Endothelial cell of umbilical vein (primary cell): ENCODE data around the gene ESRRA. TPM values are rescaled to one million over a fixed set of nuclear protein-coding genes. Genes with fewer than 3 reads are reported as not detected.

Source experiments
- BruUV-seq: library from RNA; stranded (reverse); fragments of 400-500 nt; replicated peaks from 2 replicates; lab custom pipeline; 2021; lab: Mats Ljungman, UMichigan
- CTCF ChIA-PET: fragments of 300-600, 350-600 bp; sonication (Branson Sonifier 250); formaldehyde crosslinking; loops from one replicate; lab custom pipeline; 2021; ENCODE audit warnings: antibody characterized with exemption, inconsistent platforms; lab: Charles Lee
- POLR2A ChIA-PET: fragments of 300-600, 350-600 bp; sonication (Branson Sonifier 250); formaldehyde crosslinking; loops from one replicate; lab custom pipeline; 2021; ENCODE audit warnings: antibody characterized with exemption, inconsistent platforms; lab: Charles Lee
- DNase-seq: peaks from one replicate; pipeline ENCODE4 v3.0.0-alpha.2; 2011; ENCODE audit warnings: low read depth, low spot score
- FAIRE-seq: peaks from 2 replicates; lab custom pipeline; 2011; peaks lifted over from hg19 to GRCh38; lab: Jason Lieb, UNC
- H2AFZ ChIP-seq: 2 replicates; pipeline ENCODE4 v1.6.0; 2012; ENCODE audit warnings: low read depth, low read length, control low read depth, inconsistent platforms
- H3K27ac ChIP-seq: 2 replicates; pipeline ENCODE4 v1.5.1; 2011; ENCODE audit warnings: low read depth, mild to moderate bottlenecking, control low read depth, low read length, moderate library complexity; ENCODE audit not compliant: insufficient read depth
- H3K27me3 ChIP-seq, 2 experiments: 2 replicates each; pipeline versions ENCODE4 v1.6.0 to v1.6.1; 2011; ENCODE audit warnings: low read length in 2 of 2, mixed read lengths in 1 of 2; ENCODE audit not compliant: control insufficient read depth in 2 of 2, insufficient read depth in 2 of 2
- H3K36me3 ChIP-seq, 2 experiments: 2 replicates in 1 of 2; 3 replicates in 1 of 2; pipeline ENCODE4 v1.5.1; 2011; ENCODE audit warnings: low read length in 2 of 2, mild to moderate bottlenecking in 1 of 2, moderate library complexity in 1 of 2; ENCODE audit not compliant: control insufficient read depth in 2 of 2, insufficient read depth in 2 of 2; ENCODE audit errors: extremely low read depth in 1 of 2
- H3K4me1 ChIP-seq: 3 replicates; pipeline ENCODE4 v1.5.1; 2011; ENCODE audit warnings: mild to moderate bottlenecking, low read length; ENCODE audit not compliant: control insufficient read depth, insufficient read depth; ENCODE audit errors: extremely low read depth
- H3K4me2 ChIP-seq: 2 replicates; pipeline ENCODE4 v1.6.1; 2011; ENCODE audit warnings: low read length, control low read depth, mixed read lengths; ENCODE audit not compliant: insufficient read depth
- H3K4me3 ChIP-seq, 3 experiments: fragments of 200-600 bp in 1 of 3; sonication (generic), shearing (Covaris generic) in 1 of 3; replicated peaks in 1 of 3; 2 replicates each; pipeline ENCODE4 v1.5.1; 2011 to 2016; ENCODE audit warnings: control low read depth in 3 of 3, low read length in 3 of 3, mild to moderate bottlenecking in 2 of 3, inconsistent platforms in 1 of 3, low read depth in 1 of 3, moderate library complexity in 1 of 3; ENCODE audit not compliant: insufficient read depth in 1 of 3
- H3K79me2 ChIP-seq: 2 replicates; pipeline ENCODE4 v1.6.0; 2012; ENCODE audit warnings: low read length, inconsistent platforms; ENCODE audit not compliant: control insufficient read depth, insufficient read depth
- H3K9ac ChIP-seq: replicated peaks from 2 replicates; pipeline ENCODE3; 2011; ENCODE audit warnings: low read length, control low read depth; ENCODE audit not compliant: insufficient read depth; ENCODE audit errors: extremely low read depth
- H3K9me1 ChIP-seq: replicated peaks from 3 replicates; pipeline ENCODE4 v1.6.0; 2011; ENCODE audit warnings: mild to moderate bottlenecking, low read length; ENCODE audit not compliant: control insufficient read depth, insufficient read depth; ENCODE audit errors: extremely low read depth
- H3K9me3 ChIP-seq: replicated peaks from 2 replicates; pipeline ENCODE4 v1.5.1; 2012; ENCODE audit warnings: low read length, inconsistent platforms; ENCODE audit not compliant: control insufficient read depth, insufficient read depth
- H4K20me1 ChIP-seq: replicated peaks from 2 replicates; pipeline ENCODE3; 2011; ENCODE audit warnings: mild to moderate bottlenecking, low read length; ENCODE audit not compliant: control insufficient read depth, insufficient read depth; ENCODE audit errors: extremely low read depth
- EZH2 ChIP-seq: IDR thresholded peaks from 2 replicates; pipeline ENCODE4 v1.6.1; 2012; ENCODE audit warnings: borderline replicate concordance, low read depth, mild to moderate bottlenecking, moderate library complexity, low read length, inconsistent platforms; ENCODE audit not compliant: severe bottlenecking
- FOS ChIP-seq: IDR thresholded peaks from 2 replicates; pipeline ENCODE4 v1.6.1; 2011; ENCODE audit warnings: mild to moderate bottlenecking, low read length, moderate library complexity, borderline replicate concordance; ENCODE audit not compliant: insufficient read depth
- GATA2 ChIP-seq: IDR thresholded peaks from 2 replicates; pipeline ENCODE4 v1.7.0; 2011; ENCODE audit warnings: low read depth, mild to moderate bottlenecking, moderate library complexity, mixed read lengths, low read length; ENCODE audit not compliant: insufficient read length, insufficient read depth
- JUN ChIP-seq: IDR thresholded peaks from 2 replicates; pipeline ENCODE4 v1.6.1; 2011; ENCODE audit warnings: borderline replicate concordance, low read depth; ENCODE audit not compliant: insufficient read length, insufficient read depth
- MYC ChIP-seq: IDR thresholded peaks from one replicate; pipeline ENCODE4 v1.6.1; 2011; ENCODE audit warnings: mild to moderate bottlenecking, low read depth, low read length
- POLR2A ChIP-seq: IDR thresholded peaks from 2 replicates; pipeline ENCODE4 v1.6.1; 2012; ENCODE audit warnings: low read depth, mild to moderate bottlenecking, control low read depth, low read length
- POLR2AphosphoS5 ChIP-seq: IDR thresholded peaks from 2 replicates; pipeline ENCODE4 v1.6.1; 2012; ENCODE audit warnings: low read depth, mild to moderate bottlenecking, control low read depth, low read length, moderate library complexity; ENCODE audit not compliant: insufficient read depth
- dilution Hi-C: fragments of 300-500 bp; cut with MboI; formaldehyde crosslinking; loops from one replicate; pipeline ENCODE4 v1.15.0; 2019; ENCODE audit warnings: low sequenced_read_pairs; ENCODE audit not compliant: extremely low pct_ligation_motif_present
- intact Hi-C: fragments of 100-400 bp; cut with micrococcal nuclease; formaldehyde crosslinking; loops from one replicate; pipeline ENCODE4 v1.10.0; 2022
- polyA plus RNA-seq, 4 experiments: library from polyadenylated mRNA; depleted of rRNA in 3 of 4; stranded (reverse) in 3 of 4; unstranded in 1 of 4; fragments of >200 nt; gene quantifications; 2 replicates each; pipeline versions ENCODE4 v1.2.1 to v1.2.3, GENCODE V29; 2011 to 2012; ENCODE audit warnings: missing spikeins in 1 of 4
- total RNA-seq: library from RNA; stranded (reverse); gene quantifications from 2 replicates; pipeline ENCODE4 v1.2.3, GENCODE V29; 2021
- TF ChIP-seq, protein P1 (sequence below), 2 donors: IDR thresholded peaks; 1 replicate in 1 of 2; 2 replicates in 1 of 2; pipeline ENCODE4 v1.5.1; 2011; ENCODE audit warnings: low read length in 2 of 2, mild to moderate bottlenecking in 2 of 2, moderate library complexity in 2 of 2, control low read depth in 1 of 2, inconsistent platforms in 1 of 2, low read depth in 1 of 2; ENCODE audit not compliant: insufficient read depth in 1 of 2; ENCODE audit errors: extremely low read depth in 1 of 2
- TF ChIP-seq, protein P2 (sequence below): IDR thresholded peaks from 2 replicates; pipeline ENCODE4 v1.6.1; 2011; ENCODE audit not compliant: insufficient read depth, insufficient read length

ESRRA gene
- total and polyA plus RNA-seq, 2 donors (not counting 3 experiments of a cell fraction or from before 2014, with no cell fraction given), result 17.2 to 37.4 TPM

GRCh38 chr11:64292460-64293254, 12.7 kb upstream of the ESRRA start:
- Histone ChIP-seq H3K9me1 (no peaks in the 10 kb centered on the region), H3K79me2 (no peaks in the 10 kb centered on the region), H3K9ac (no peak overlapping the region), H4K20me1 (no peaks in the 10 kb centered on the region), H2AFZ (no peak overlapping the region), H3K4me3 (no peak overlapping the region), H3K9me3 (no peaks in the 10 kb centered on the region), H3K27me3 (peaks cover 56 to 69% of the 10 kb centered on the region in 2 experiments), H3K4me1 (no peaks in the 10 kb centered on the region), H3K4me2 (no peak overlapping the region), H3K36me3 (no peaks in the 10 kb centered on the region), H3K27ac (no peak overlapping the region)
- CTCF ChIA-PET, result interaction anchor here (1.7 to 4.5 kb wide), 2 partner anchors 9 to 12 kb away, joined by 10 to 17 read pairs; partner anchors contain the start of genes CATSPERZ and ESRRA
- POLR2A ChIA-PET, result no interaction called here
- BruUV-seq, result no TSS peak
- FAIRE-seq, result no peak
- dilution Hi-C loops (no loop called here), intact Hi-C loops (no loop called here)
- DNase-seq, result no peak
- TF ChIP-seq GATA2 (no peak), EZH2 (peak; percentile 85)

GRCh38 chr11:64294774-64295173, 10.6 kb upstream of the ESRRA start:
- no peak overlapping the region for H2AFZ ChIP-seq

More at GRCh38 chr11:64294774-64295173, 10.6 kb upstream of the ESRRA start:
- H3K79me2 ChIP-seq, result no peaks in the 10 kb centered on the region
- DNase-seq, result no peak
- no peak for TF ChIP-seq POLR2A
- TF ChIP-seq, protein P1, sequence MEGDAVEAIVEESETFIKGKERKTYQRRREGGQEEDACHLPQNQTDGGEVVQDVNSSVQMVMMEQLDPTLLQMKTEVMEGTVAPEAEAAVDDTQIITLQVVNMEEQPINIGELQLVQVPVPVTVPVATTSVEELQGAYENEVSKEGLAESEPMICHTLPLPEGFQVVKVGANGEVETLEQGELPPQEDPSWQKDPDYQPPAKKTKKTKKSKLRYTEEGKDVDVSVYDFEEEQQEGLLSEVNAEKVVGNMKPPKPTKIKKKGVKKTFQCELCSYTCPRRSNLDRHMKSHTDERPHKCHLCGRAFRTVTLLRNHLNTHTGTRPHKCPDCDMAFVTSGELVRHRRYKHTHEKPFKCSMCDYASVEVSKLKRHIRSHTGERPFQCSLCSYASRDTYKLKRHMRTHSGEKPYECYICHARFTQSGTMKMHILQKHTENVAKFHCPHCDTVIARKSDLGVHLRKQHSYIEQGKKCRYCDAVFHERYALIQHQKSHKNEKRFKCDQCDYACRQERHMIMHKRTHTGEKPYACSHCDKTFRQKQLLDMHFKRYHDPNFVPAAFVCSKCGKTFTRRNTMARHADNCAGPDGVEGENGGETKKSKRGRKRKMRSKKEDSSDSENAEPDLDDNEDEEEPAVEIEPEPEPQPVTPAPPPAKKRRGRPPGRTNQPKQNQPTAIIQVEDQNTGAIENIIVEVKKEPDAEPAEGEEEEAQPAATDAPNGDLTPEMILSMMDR (IDR thresholded peaks at IDR 0.05; ENCODE audit: extremely low read depth in 1 of 2, insufficient read depth in 1 of 2, low read depth in 1 of 2, low read length in 2 of 2), result no peak
- TF ChIP-seq EZH2, result no peak
- TF ChIP-seq JUN, result no peak
- no peak for TF ChIP-seq MYC
- TF ChIP-seq, protein P2, sequence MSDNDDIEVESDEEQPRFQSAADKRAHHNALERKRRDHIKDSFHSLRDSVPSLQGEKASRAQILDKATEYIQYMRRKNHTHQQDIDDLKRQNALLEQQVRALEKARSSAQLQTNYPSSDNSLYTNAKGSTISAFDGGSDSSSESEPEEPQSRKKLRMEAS, result no peak
- no peak for TF ChIP-seq POLR2AphosphoS5
- no peak for TF ChIP-seq GATA2
- no peak for TF ChIP-seq FOS
- no peak overlapping the region for H3K9ac ChIP-seq
- FAIRE-seq, result no peak
- H4K20me1 ChIP-seq, result no peaks in the 10 kb centered on the region
- peaks cover 5% of the 10 kb centered on the region for H3K4me1 ChIP-seq
- H3K9me3 ChIP-seq, result no peaks in the 10 kb centered on the region
- ChIA-PET CTCF (interaction anchor here (0.7 kb wide), 1 partner anchor 10 kb away, joined by 4 read pairs; the partner anchor contains the start of gene ESRRA), POLR2A (no interaction called here)
- intact Hi-C loops, result no loop called here
- dilution Hi-C loops, result no loop called here
- H3K27me3 ChIP-seq, result peaks cover 67 to 90% of the 10 kb centered on the region in 2 experiments
- H3K36me3 ChIP-seq, result no peaks in the 10 kb centered on the region
- no peak overlapping the region for H3K27ac ChIP-seq
- H3K4me2 ChIP-seq, result no peak overlapping the region
- H3K4me3 ChIP-seq, result no peak overlapping the region
- no peaks in the 10 kb centered on the region for H3K9me1 ChIP-seq
- BruUV-seq, result no TSS peak
